C1 segment of cervical spinal cord (tissue), 14 donors: ENCODE measurements around the gene ZCCHC24.
A peak's percentile ranks its signal among the peaks of the same experiment; 100 is the strongest.

Experiments
- DNase-seq, 14 donors: peaks; one replicate each; lab custom pipeline; 2025; lab: John Stamatoyannopoulos, UW

The ZCCHC24 gene

GRCh38 chr10:79445161-79445976 lies at the start of gene ZCCHC24:
TSS of gene ZCCHC24 (minus strand) at chr10:79445624. CDS start at chr10:79445440, 184 bp downstream.
- peak; percentile 51 to 99 (median 95) for DNase-seq

DNA sequence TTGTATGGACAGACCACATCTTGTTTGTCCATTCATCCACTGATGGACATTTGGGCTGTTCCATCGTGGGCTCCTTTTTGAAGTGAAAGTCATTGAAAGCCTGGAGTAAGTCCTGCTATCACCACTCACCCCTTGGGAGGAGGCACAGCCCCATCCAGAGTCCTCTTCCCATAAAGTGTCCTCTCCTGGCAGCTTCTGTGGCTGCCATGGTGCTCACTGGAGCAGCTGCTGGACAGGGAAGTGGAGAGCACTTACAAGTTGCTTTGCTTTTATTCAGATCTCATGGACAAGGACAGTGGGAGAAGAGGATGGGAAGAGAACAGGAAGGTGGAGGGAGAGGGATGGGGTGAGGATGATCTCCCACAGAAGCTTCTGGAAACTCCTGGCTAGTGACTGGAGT lies 48.4 kb upstream of the ZCCHC24 start:
- no peak for DNase-seq

DNA sequence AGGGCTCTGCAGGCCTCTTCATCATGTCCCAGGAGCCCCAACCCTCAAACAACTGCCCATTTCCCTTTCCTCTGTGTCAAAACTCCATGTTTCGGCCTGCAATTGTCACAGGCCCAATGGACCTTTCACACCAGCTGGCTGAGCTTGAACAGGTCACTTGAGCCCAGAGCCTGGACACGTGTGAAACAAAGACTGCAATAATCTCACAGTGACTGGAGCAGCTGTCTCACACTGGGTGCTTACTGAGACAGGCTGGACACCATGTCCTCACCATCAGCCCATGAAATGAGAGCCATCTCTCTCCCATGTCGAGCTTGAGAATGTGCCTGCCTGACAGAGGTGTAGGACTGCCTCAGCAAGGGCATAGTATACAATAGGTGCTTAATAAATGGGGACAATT lies 47.4 kb upstream of the ZCCHC24 start:
- no peak for DNase-seq

- DNase-seq: no peak
These were observed 46.8 kb upstream of the ZCCHC24 start for GRCh38 chr10:79492256-79492655.

DNA sequence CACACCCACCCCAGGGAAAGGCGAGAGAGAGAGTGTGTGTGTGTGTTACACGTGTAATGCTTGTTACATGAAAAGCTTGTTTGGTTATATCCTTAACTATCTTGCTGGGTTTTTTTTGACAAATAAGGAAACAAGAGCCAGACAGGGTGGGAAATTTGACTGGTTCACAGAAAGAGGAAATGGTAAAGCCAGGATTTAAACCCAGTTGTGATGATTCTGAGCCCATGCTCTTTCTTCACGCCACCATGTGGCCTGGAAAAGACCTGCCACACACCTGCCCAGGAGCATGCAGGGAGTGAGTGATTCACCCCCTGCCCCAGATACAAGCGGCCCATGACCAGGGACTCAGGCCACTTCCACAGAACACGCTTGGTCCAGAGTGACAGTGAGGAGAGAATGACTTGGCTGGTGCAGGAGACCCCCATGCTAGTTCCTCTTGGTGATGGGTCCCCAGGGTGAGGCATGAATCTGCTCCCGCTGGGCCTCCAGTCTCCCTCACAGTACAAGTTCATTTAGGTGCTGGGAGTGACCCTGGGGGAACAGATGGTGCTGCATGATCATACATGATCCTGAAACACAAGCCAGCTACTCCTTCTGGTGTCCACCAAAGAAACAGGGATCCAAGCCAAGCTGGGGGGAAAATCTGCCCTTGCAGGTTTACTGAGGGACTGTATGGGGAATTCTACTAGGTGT lies 45.9 kb upstream of the ZCCHC24 start:
- DNase-seq: peak in 1 of 14 donors; percentile 13

DNA sequence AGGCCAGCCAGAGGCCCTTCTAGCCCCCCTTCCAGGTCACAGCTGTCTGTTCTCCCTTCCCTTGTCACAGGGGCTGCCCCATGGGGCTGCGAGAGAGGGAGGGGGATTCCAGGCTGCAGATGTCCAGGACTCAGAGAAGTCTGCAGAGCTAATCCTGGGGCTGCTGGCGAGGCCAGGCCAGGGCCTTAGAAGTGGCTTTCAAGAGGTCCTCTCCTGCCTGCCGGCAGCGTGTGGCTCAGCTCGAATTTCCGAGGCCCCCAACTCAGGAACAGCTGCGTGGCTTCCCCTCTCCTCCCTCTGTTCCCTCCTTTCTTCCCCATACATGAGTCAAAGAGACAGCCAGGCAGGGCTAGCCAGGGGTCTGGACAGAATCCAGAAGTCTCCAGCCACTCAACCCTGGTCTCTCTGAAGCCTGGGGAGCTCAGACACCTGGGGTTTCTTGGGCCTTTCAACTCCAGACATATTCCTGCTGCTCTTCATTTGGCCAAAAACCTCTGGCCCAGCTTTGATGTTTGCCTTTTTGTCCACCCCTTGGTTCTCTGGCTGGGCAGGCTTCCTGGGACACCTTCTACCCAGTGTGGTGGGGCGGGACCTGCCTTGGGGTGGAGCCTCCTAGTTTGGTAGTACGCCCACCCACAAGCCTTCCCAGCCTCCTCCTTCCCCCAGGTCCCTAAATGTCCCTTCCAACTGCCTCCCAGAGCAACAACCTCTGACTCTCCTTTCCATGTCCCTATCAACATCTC lies 45.1 kb upstream of the ZCCHC24 start:
- DNase-seq: no peak

- no peak for DNase-seq
These were observed 43.4 kb upstream of the ZCCHC24 start for GRCh38 chr10:79488870-79489269.

DNA sequence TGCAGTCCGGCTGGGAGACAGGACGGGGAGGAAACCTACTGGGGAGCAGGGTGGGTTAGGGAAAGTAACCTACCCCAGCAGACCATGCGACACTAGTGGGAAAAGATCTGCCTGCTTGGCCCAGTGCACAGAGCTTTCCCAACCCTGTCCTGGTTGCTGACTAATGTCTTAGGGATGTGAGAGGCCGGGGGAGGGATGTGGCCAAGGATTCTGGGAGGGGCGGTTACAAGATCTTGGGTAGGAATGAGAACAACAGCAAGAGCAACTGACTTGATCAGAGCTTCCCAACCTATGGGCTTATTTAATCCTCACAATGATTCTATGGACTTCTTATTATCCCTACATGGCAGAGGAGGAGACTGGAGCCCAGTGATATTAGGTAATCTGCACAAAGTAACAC lies 42.9 kb upstream of the ZCCHC24 start:
- DNase-seq: no peak

DNA sequence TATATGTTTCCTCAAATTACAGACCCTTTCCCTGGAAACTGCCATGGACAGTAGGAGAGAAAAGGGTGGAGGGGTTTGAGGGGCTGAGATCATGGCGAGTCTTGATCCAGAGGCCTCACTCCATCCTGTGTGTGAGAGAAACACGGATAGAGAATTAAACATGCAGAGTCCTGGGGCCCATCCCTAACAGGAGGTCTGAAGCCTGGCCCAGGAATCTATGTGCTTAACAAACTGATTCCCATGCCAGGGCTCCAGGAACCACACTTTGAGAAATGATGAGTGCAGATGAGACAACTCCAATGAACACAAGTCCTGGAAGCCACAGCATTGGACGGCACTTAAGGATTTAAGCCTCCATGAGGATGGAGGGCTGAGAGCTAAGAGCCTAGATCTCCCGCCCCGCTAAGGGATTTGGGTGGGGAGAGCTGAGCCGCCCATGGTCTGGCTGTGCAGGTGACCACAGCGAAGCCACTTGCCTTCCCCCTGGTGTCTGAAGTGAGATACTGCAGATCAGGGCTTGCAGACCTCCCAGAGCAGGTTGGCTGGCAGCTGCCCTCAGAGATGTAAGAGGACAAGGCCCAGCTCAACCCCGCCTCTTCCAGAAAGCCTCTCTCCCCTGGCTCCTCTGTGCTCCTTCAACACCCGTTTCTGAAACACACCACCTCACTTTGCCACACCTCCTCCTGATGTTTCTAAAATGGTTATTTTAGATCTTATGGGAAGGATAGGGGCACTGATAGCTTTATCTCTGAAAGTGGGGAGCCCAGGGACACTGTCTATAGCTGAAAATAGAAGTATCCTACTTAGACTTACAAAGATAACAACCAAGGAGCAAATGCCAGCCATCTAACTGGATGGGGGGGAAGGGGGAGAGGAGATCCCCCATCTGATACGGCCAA lies 42.1 kb upstream of the ZCCHC24 start:
- DNase-seq: peak in 2 of 14 donors; percentile 18 to 24

DNA sequence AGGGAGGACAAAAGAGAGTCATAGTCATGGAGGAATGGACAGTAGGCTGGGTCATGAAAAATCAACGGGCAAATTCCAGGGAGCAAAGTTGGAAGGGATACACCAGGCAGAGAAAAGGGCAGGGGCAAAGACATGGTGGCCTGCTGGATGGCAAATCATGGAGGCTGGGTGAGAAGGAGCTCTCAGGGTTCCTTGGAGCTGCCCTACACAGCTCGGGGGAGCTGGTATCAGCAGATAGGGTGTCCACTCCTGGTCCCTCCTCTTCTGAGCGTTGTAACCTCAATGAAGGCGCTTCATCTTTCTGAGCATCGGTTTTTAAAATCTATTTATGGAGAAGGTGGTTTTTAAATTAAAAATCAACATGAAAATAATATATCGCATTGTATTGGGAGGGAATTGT lies 39.1 kb upstream of the ZCCHC24 start:
- no peak for DNase-seq

- no peak for DNase-seq
These were observed 38.5 kb upstream of the ZCCHC24 start for GRCh38 chr10:79483948-79484347.

DNA sequence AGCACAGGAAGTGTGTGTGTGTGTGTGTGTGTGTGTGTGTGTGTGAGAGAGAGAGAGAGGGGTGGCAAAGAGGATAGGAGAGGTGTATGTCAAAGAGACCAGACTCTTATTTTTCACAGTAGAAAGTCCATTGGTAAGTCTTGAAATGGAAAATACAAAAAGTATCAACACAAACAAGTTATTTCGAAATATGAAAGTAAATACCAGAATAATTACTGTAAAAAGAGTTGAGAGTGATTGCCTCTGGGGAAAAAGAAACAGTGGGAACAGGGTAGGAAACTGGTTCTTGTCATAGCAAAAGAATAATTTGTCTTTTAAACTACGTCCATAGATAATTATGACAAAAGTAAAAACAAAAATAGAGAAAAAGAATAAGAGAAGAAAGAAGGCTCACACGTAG lies 37.9 kb upstream of the ZCCHC24 start:
- DNase-seq: no peak

GRCh38 chr10:79482741-79483140 lies 37.3 kb upstream of the ZCCHC24 start:
- DNase-seq: no peak

GRCh38 chr10:79482304-79482703 lies 36.9 kb upstream of the ZCCHC24 start:
- no peak for DNase-seq

DNA sequence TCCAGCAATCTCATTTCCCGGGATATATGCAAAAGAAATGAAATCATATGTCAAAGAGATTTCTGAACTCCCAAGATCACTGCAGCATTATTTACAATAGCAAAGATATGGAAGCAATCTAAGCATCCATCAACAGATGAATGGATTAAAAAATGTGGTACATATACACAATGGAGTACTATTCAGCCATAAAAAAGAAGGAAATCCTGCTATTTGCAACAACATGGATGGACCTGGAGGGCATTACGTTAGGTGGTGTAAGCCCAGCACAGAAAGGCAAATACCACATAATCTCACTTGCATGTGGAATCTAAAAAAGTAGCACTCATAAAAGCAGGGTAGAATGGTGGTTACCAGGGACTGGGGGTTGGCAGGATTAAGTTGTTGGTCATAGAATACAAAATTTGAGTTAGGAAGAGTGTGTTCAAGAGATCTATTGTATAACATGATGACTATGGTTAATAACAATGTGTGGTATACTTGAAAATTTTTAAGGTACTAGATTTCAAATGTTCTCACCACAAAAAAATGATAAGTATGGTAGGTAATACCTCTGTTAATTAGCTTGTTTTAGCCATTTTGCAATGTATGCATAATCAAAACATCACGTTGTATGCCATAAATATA lies 34.0 kb upstream of the ZCCHC24 start:
- DNase-seq: no peak

DNA sequence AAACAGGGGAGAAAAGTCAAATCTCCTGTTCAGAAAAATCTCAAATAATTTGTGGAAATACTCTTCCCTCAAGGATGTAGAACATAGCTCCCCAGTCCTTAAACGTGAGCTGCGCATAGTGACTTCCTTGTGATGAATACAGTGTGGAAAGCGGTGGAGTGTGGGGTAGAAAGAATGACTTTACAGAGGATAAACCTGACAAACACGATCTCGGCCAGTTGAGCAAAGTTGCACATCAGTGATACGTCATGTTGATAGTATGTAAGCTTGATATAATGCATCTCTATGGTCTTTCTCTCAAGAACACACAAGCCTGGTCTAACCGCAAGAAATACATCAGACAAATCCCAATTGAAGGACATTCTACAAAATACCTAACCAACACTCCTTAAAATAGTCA lies 32.0 kb upstream of the ZCCHC24 start:
- no peak for DNase-seq

- DNase-seq: no peak
These were observed 31.2 kb upstream of the ZCCHC24 start for GRCh38 chr10:79476645-79477044.

GRCh38 chr10:79475877-79476276 lies 30.5 kb upstream of the ZCCHC24 start:
- DNase-seq: no peak

DNA sequence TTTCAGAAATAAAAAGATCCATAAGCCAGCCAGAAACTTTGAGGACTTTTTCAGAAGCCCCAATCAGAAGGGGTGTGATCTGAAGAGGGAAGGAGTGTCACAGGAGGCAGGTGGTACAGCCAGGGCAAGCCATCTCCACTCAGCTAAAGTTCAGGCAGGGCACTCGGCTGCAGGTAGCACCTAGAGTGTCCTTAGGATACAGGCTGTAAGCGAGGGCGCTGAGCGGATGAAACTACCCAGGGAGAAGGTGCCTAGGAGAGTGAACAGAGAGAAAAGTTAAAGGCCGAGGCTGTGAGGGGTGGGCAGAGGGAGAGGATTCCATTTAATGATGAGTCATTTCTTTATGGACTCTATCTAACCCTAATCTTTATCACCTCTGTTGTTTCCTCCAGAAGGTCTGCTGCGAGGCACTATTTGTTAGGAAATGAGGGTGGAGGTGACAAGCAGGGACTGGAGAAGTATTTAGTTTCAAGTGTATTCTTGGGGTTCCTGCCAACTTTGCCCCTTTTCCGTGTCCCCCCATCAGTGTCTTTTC lies 29.8 kb upstream of the ZCCHC24 start:
- DNase-seq: no peak

DNA sequence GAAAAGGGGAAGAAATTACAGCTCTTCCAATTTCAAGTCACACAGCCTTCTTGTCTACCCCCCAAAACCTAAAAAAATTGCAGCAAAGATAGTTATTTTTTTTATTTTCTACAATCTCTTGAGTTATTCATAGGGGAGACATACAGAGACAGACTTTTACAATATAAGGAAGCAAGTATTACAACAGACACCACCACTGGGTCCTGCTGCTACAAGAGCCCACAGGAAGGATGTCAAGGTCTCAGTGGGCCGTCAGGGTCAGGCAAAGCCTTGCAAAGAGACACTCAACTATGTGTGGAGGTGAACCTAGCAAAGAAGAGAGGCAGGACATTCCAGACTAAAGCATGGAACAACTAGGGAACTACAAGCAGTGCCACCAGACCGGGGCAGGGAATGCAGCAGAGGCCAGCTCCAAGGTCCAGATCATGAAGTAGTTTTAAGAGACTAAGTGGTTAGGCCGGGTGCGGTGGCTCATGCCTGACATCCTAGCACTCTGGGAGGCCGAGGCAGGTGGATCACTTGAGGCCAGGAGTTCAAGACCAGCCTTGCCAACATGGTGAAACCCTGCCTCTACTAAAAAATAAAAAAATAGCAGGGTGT lies 28.2 kb upstream of the ZCCHC24 start:
- no peak for DNase-seq
